GM23248 (cell line): ENCODE results near the gene MYO1D. TPM values are rescaled to one million over a fixed set of nuclear protein-coding genes. Genes with fewer than 3 reads are reported as not detected.

Experiments used
- DNase-seq: peaks from one replicate; pipeline ENCODE4 v3.0.0-alpha.2; 2015
- H2AFZ ChIP-seq: fragments of 200-600 bp; sonication (generic); 2 replicates; pipeline ENCODE4 v1.6.1; 2016; ENCODE audit warnings: antibody characterized with exemption
- H3F3A ChIP-seq: fragments of 200-600 bp; sonication (generic); 2 replicates; pipeline ENCODE4 v1.6.1; 2016; ENCODE audit warnings: mild to moderate bottlenecking, antibody characterized with exemption, mixed run types; ENCODE audit not compliant: insufficient read depth
- H3K27ac ChIP-seq: fragments of 200-600 bp; sonication (generic); 2 replicates; pipeline ENCODE4 v1.5.1; 2016; ENCODE audit warnings: mild to moderate bottlenecking
- H3K27me3 ChIP-seq: fragments of 200-600 bp; sonication (generic); replicated peaks from 2 replicates; pipeline ENCODE4 v1.6.1; 2016; ENCODE audit warnings: mild to moderate bottlenecking; ENCODE audit not compliant: insufficient read depth
- H3K36me3 ChIP-seq: fragments of 200-600 bp; sonication (generic); 2 replicates; pipeline ENCODE4 v1.6.1; 2016; ENCODE audit warnings: low read depth, mild to moderate bottlenecking
- H3K4me1 ChIP-seq: fragments of 200-600 bp; sonication (generic); 2 replicates; pipeline ENCODE4 v1.6.1; 2016; ENCODE audit warnings: mild to moderate bottlenecking; ENCODE audit not compliant: insufficient read depth
- H3K4me2 ChIP-seq: fragments of 200-600 bp; sonication (generic); one replicate; pipeline ENCODE4 v1.6.1; 2016; ENCODE audit warnings: mild to moderate bottlenecking; ENCODE audit not compliant: unreplicated experiment
- H3K4me3 ChIP-seq: fragments of 200-600 bp; sonication (generic); 2 replicates; pipeline ENCODE4 v1.5.1; 2016; ENCODE audit warnings: mild to moderate bottlenecking
- H3K79me2 ChIP-seq: fragments of 200-600 bp; sonication (generic); 2 replicates; pipeline ENCODE4 v1.6.1; 2016; ENCODE audit warnings: mild to moderate bottlenecking; ENCODE audit not compliant: insufficient read depth
- H3K9ac ChIP-seq: fragments of 200-600 bp; sonication (generic); 2 replicates; pipeline ENCODE4 v1.6.1; 2016; ENCODE audit warnings: mild to moderate bottlenecking
- H3K9me2 ChIP-seq: fragments of 200-600 bp; sonication (generic); 2 replicates; pipeline ENCODE4 v1.6.1; 2016; ENCODE audit warnings: mixed run types, mild to moderate bottlenecking, moderate library complexity; ENCODE audit not compliant: insufficient read depth
- H3K9me3 ChIP-seq: fragments of 200-600 bp; sonication (generic); one replicate; pipeline ENCODE4 v1.6.1; 2017; ENCODE audit warnings: low read depth
- H4K20me1 ChIP-seq: fragments of 200-600 bp; sonication (generic); 2 replicates; pipeline ENCODE4 v1.6.0; 2016; ENCODE audit not compliant: insufficient read depth
- EZH2 ChIP-seq: fragments of 200-600 bp; sonication (generic); IDR thresholded peaks from 2 replicates; pipeline ENCODE4 v1.6.1; 2018; ENCODE audit warnings: antibody characterized with exemption, mild to moderate bottlenecking; ENCODE audit not compliant: insufficient read depth, poor library complexity, severe bottlenecking
- EZH2phosphoT487 ChIP-seq: fragments of 200-600 bp; sonication (generic); IDR thresholded peaks from 2 replicates; pipeline ENCODE4 v1.6.1; 2018; ENCODE audit warnings: antibody characterized with exemption, moderate library complexity, mild to moderate bottlenecking, low read depth; ENCODE audit not compliant: insufficient read depth
- WGBS, 2 experiments: methylation state at CpG; one replicate each; pipeline ENCODE4 v1.1.6; 2015 to 2017; ENCODE audit warnings: low lambda C conversion rate in 2 of 2, low coverage in 1 of 2; ENCODE audit errors: missing lambda C conversion rate in 2 of 2; 5-methylcytosine and 5-hydroxymethylcytosine counted together
- in situ Hi-C: fragments of 300-500 bp; cut with MboI; formaldehyde crosslinking; loops from 2 replicates; pipeline ENCODE4 v1.15.0; 2020
- polyA plus RNA-seq: library from polyadenylated mRNA; unstranded; fragments of >200 nt; fragmentation: Nextera tagmentation; extraction: Ambion mirVana; gene quantifications from 2 replicates; pipeline ENCODE4 v1.2.1, GENCODE V29; 2016
- total RNA-seq: library from RNA; depleted of rRNA; stranded (reverse); fragments of >200 nt; shearing (Covaris generic); gene quantifications from 2 replicates; pipeline ENCODE4 v1.2.3, GENCODE V29; 2014

The MYO1D gene
- total and polyA plus RNA-seq, 2 experiments from 2014 or later, result 54.1 to 99.5 TPM

- TF ChIP-seq EZH2, result no peak
- no peak for TF ChIP-seq EZH2phosphoT487
- H3K4me1 ChIP-seq, result peaks cover 13% of the 10 kb centered on the region
- no peaks in the 10 kb centered on the region for H3K27me3 ChIP-seq
- H3K9me3 ChIP-seq, result no peaks in the 10 kb centered on the region
- H3K79me2 ChIP-seq, result no peaks in the 10 kb centered on the region
- H2AFZ ChIP-seq, result no peak overlapping the region
- in situ Hi-C loops, result no loop called here
- no peak overlapping the region for H3K4me3 ChIP-seq
- WGBS, 2 experiments, result 94 to 97% methylated on average over 4 of the region's 4 CpGs
- peaks cover 13% of the 10 kb centered on the region; the same call in 1 of the 2 replicates for H3F3A ChIP-seq
- no peak for DNase-seq
- no peaks in the 10 kb centered on the region for H4K20me1 ChIP-seq
- H3K27ac ChIP-seq, result no peak overlapping the region
- H3K4me2 ChIP-seq, result no peak overlapping the region
- no peaks in the 10 kb centered on the region for H3K9me2 ChIP-seq
- no peak overlapping the region for H3K9ac ChIP-seq
- H3K36me3 ChIP-seq, result no peaks in the 10 kb centered on the region
Measured at GRCh38 chr17:32515677-32516383, 361.1 kb downstream of the MYO1D start.

GRCh38 chr17:32514606-32515005 lies 362.3 kb downstream of the MYO1D start:
- in situ Hi-C loops, result no loop called here
- no peaks in the 10 kb centered on the region for H3K9me3 ChIP-seq
- H3K4me3 ChIP-seq, result no peak overlapping the region
- no peaks in the 10 kb centered on the region for H3K79me2 ChIP-seq
- WGBS, 2 experiments, result 81 to 91% methylated on average over 4 of the region's 4 CpGs
- no peak for TF ChIP-seq EZH2
- TF ChIP-seq EZH2phosphoT487, result no peak
- H3F3A ChIP-seq, result 0 out of 2 replicates have a peak, but pooled peaks cover under 1% of the 10 kb centered on the region
- peaks cover 5% of the 10 kb centered on the region for H3K4me1 ChIP-seq
- no peaks in the 10 kb centered on the region for H3K36me3 ChIP-seq
- H4K20me1 ChIP-seq, result no peaks in the 10 kb centered on the region
- no peak overlapping the region for H3K9ac ChIP-seq
- no peak for DNase-seq
- no peak overlapping the region for H3K27ac ChIP-seq
- no peaks in the 10 kb centered on the region for H3K9me2 ChIP-seq
- no peak overlapping the region for H3K4me2 ChIP-seq
- no peaks in the 10 kb centered on the region for H3K27me3 ChIP-seq
- no peak overlapping the region for H2AFZ ChIP-seq

GRCh38 chr17:32513579-32513978 lies 363.3 kb downstream of the MYO1D start:
- no peak for TF ChIP-seq EZH2
- no peak overlapping the region for H3K4me3 ChIP-seq
- no peak for DNase-seq
- H3K79me2 ChIP-seq, result no peaks in the 10 kb centered on the region
- H3K4me1 ChIP-seq, result no peaks in the 10 kb centered on the region
- H3K4me2 ChIP-seq, result no peak overlapping the region
- no peaks in the 10 kb centered on the region for H3K9me3 ChIP-seq
- H3K9ac ChIP-seq, result no peak overlapping the region
- H3F3A ChIP-seq, result no peaks in the 10 kb centered on the region
- 70 to 77% methylated on average over 3 of the region's 3 CpGs for WGBS, 2 experiments
- no peak overlapping the region for H2AFZ ChIP-seq
- in situ Hi-C loops, result no loop called here
- H3K36me3 ChIP-seq, result no peaks in the 10 kb centered on the region
- H3K27me3 ChIP-seq, result no peaks in the 10 kb centered on the region
- no peak overlapping the region for H3K27ac ChIP-seq
- no peaks in the 10 kb centered on the region for H4K20me1 ChIP-seq
- no peaks in the 10 kb centered on the region for H3K9me2 ChIP-seq

GRCh38 chr17:32512328-32512727 lies 364.6 kb downstream of the MYO1D start:
- Histone ChIP-seq H3K79me2 (no peaks in the 10 kb centered on the region), H3K9ac (no peak overlapping the region), H3K9me3 (no peaks in the 10 kb centered on the region), H4K20me1 (no peaks in the 10 kb centered on the region), H2AFZ (no peak overlapping the region), H3K4me2 (no peak overlapping the region), H3K36me3 (no peaks in the 10 kb centered on the region), H3F3A (no peaks in the 10 kb centered on the region), H3K9me2 (no peaks in the 10 kb centered on the region), H3K4me1 (no peaks in the 10 kb centered on the region), H3K27me3 (no peaks in the 10 kb centered on the region), H3K4me3 (no peak overlapping the region), H3K27ac (no peak overlapping the region)
- no peak for DNase-seq
- WGBS, 2 experiments, result 96 to 97% methylated on average over 2 of the region's 2 CpGs
- in situ Hi-C loops, result no loop called here
- TF ChIP-seq EZH2 (no peak), EZH2phosphoT487 (no peak)
